K562 (cell line): ENCODE results near the gene PTH1R. TPM values are rescaled to one million over a fixed set of nuclear protein-coding genes. Genes with fewer than 3 reads are reported as not detected.
A peak's percentile ranks its signal among the peaks of the same experiment; 100 is the strongest.

Experiments used
- ATAC-seq: fragments of 200-7000 bp; cut with Tn5 transposase; 3 replicates; pipeline ENCODE4 v1.9.1; 2020; ENCODE audit warnings: moderate library complexity
- BruUV-seq: library from RNA; stranded (reverse); fragments of 400-500 nt; replicated peaks from 2 replicates; lab custom pipeline; 2021; lab: Mats Ljungman, UMichigan
- CTCF ChIA-PET: fragments of 300-600 bp; formaldehyde crosslinking; extraction: SDS; loops from one replicate; lab custom pipeline; 2021; ENCODE audit warnings: low intra/inter-chr PET ratio; lab: Yijun Ruan, JAX
- POLR2A ChIA-PET: fragments of 300-600, 350-650 bp; sonication (Branson Sonifier 250); formaldehyde crosslinking; extraction: SDS; loops from one replicate; lab custom pipeline; 2021; ENCODE audit warnings: antibody characterized with exemption, inconsistent platforms; lab: Yijun Ruan, JAX
- DNase-seq, 4 experiments: peaks; one replicate each; pipeline versions ENCODE4 v3.0.0 to v3.0.0-alpha.2; 2011 to 2018; ENCODE audit warnings: low spot score in 3 of 4, mixed read lengths in 3 of 4; ENCODE audit errors: extremely low read depth in 1 of 4
- FAIRE-seq: peaks from 2 replicates; lab custom pipeline; 2011; peaks lifted over from hg19 to GRCh38; lab: Jason Lieb, UNC
- H2AFZ ChIP-seq: 2 replicates; pipeline ENCODE4 v1.6.0; 2011; ENCODE audit warnings: low read depth, low read length, control low read depth, inconsistent platforms
- H3K27ac ChIP-seq: fragments of 200-600 bp; 3 replicates; pipeline ENCODE4 v1.8.0; 2011; ENCODE audit warnings: low read depth, mild to moderate bottlenecking, control low read depth, inconsistent platforms, low read length, moderate library complexity, mixed read lengths; ENCODE audit errors: extremely low read depth
- H3K27me3 ChIP-seq, 2 experiments: fragments of 300-600 bp in 1 of 2; 2 replicates in 1 of 2; 3 replicates in 1 of 2; pipeline versions ENCODE4 v1.6.0 to v1.8.0; 2011; ENCODE audit warnings: inconsistent platforms in 2 of 2, low read length in 2 of 2, mild to moderate bottlenecking in 1 of 2, mixed read lengths in 1 of 2, moderate library complexity in 1 of 2; ENCODE audit not compliant: control insufficient read depth in 2 of 2, insufficient read depth in 2 of 2
- H3K36me3 ChIP-seq: fragments of 300-600 bp; 3 replicates; pipeline ENCODE4 v1.8.0; 2011; ENCODE audit warnings: mild to moderate bottlenecking, low read length, inconsistent platforms; ENCODE audit not compliant: control insufficient read depth, insufficient read depth
- H3K4me1 ChIP-seq, 2 experiments: fragments of 200-600 bp in 1 of 2; replicated peaks in 1 of 2; 2 replicates in 1 of 2; 3 replicates in 1 of 2; pipeline versions ENCODE4 v1.5.1 to v1.8.0; 2011; ENCODE audit warnings: inconsistent platforms in 2 of 2, low read length in 2 of 2, mild to moderate bottlenecking in 1 of 2, mixed read lengths in 1 of 2, moderate library complexity in 1 of 2; ENCODE audit not compliant: control insufficient read depth in 2 of 2, insufficient read depth in 2 of 2
- H3K4me2 ChIP-seq: 2 replicates; pipeline ENCODE4 v1.6.1; 2011; ENCODE audit warnings: low read length, control low read depth, inconsistent platforms, mixed read lengths; ENCODE audit not compliant: insufficient read depth
- H3K4me3 ChIP-seq: fragments of 200-600 bp; sonication (generic), shearing (Covaris generic); 2 replicates; pipeline ENCODE4 v1.5.1; 2016; ENCODE audit warnings: control low read depth, inconsistent platforms
- H3K79me2 ChIP-seq: fragments of 200-600 bp; 3 replicates; pipeline ENCODE4 v1.8.0; 2011; ENCODE audit warnings: low read length, inconsistent platforms; ENCODE audit not compliant: control insufficient read depth, insufficient read depth
- H3K9ac ChIP-seq, 2 experiments: 2 replicates each; pipeline versions ENCODE4 v1.6.0 to v1.6.1; 2011; ENCODE audit warnings: low read depth in 2 of 2, low read length in 2 of 2, control low read depth in 1 of 2, inconsistent platforms in 1 of 2, mild to moderate bottlenecking in 1 of 2, mixed read lengths in 1 of 2; ENCODE audit not compliant: insufficient read depth in 1 of 2
- H3K9me1 ChIP-seq: one replicate; pipeline ENCODE4 v1.6.0; 2011; ENCODE audit warnings: inconsistent platforms, mild to moderate bottlenecking, low read length, moderate library complexity; ENCODE audit not compliant: control insufficient read depth, insufficient read depth
- H3K9me3 ChIP-seq: replicated peaks from 2 replicates; pipeline ENCODE4 v1.5.1; 2011; ENCODE audit warnings: low read depth, low read length, inconsistent platforms; ENCODE audit not compliant: control insufficient read depth, insufficient read depth
- H4K20me1 ChIP-seq: replicated peaks from 2 replicates; pipeline ENCODE4 v1.6.1; 2011; ENCODE audit warnings: low read length, inconsistent platforms, mixed read lengths; ENCODE audit not compliant: control insufficient read depth, insufficient read depth
- GTF2E2 ChIP-seq: fragments of 200-800 bp; sonication (Bioruptor generic); IDR thresholded peaks from 2 replicates; pipeline ENCODE4 v1.6.1; 2016; ENCODE audit warnings: missing genetic modification characterization, missing compliant biosample characterization
- NELFE ChIP-seq: IDR thresholded peaks from 2 replicates; pipeline ENCODE4 v1.6.1; 2011; ENCODE audit warnings: mild to moderate bottlenecking; ENCODE audit not compliant: insufficient read depth, insufficient read length
- PHF21A ChIP-seq: fragments of 450-650 bp; IDR thresholded peaks from 2 replicates; pipeline ENCODE4 v1.6.1; 2017; ENCODE audit warnings: low read depth, borderline replicate concordance
- SAP30 ChIP-seq: fragments of 200-600 bp; sonication (generic); IDR thresholded peaks from 2 replicates; pipeline ENCODE4 v1.6.1; 2012; ENCODE audit warnings: borderline replicate concordance, low read depth, mild to moderate bottlenecking, moderate library complexity, low read length, control low read depth, inconsistent platforms; ENCODE audit not compliant: insufficient read depth, poor library complexity, severe bottlenecking
- TEAD1 ChIP-seq, 2 experiments: fragments of 450-650 bp in 1 of 2; sonication (generic) in 1 of 2; formaldehyde crosslinking; IDR thresholded peaks; 2 replicates each; pipeline versions ENCODE4 v1.4.0 to v1.8.0; 2020 to 2022; ENCODE audit warnings: mild to moderate bottlenecking in 2 of 2, missing genetic modification reagents in 1 of 2
- ZBTB1 ChIP-seq: sonication (generic); formaldehyde crosslinking; IDR thresholded peaks from 2 replicates; pipeline ENCODE4 v1.8.1; 2023; ENCODE audit warnings: missing genetic modification reagents, low read depth, mild to moderate bottlenecking, borderline replicate concordance
- WGBS: fragments of 100-300 bp; shearing (Covaris generic); methylation state at CpG from one replicate; pipeline ENCODE4 v1.1.6; 2016; ENCODE audit warnings: low coverage, mixed read lengths; ENCODE audit not compliant: insufficient coverage; ENCODE audit errors: missing lambda C conversion rate; 5-methylcytosine and 5-hydroxymethylcytosine counted together
- in situ Hi-C: fragments of 300-500 bp; cut with MboI; formaldehyde crosslinking; loops from 4 replicates; pipeline ENCODE4 v1.15.0; 2018; ENCODE audit warnings: inconsistent platforms, mixed read lengths
- intact Hi-C: fragments of 100-400 bp; cut with micrococcal nuclease; formaldehyde crosslinking; loops from 2 replicates; pipeline ENCODE4 v1.14.2; 2022
- polyA plus RNA-seq, 8 experiments: library from polyadenylated mRNA; depleted of rRNA in 4 of 8; stranded (reverse) in 5 of 8; unstranded in 3 of 8; fragments of >200 nt; fragmentation: Nextera tagmentation in 2 of 8; fragmentation: Illumina TruSeq in 1 of 8; extraction: Ambion mirVana in 2 of 8; extraction: Trizol in 1 of 8; gene quantifications; 2 replicates each; pipeline versions ENCODE4 v1.2.1 to v1.2.3, GENCODE V29; 2011 to 2014; ENCODE audit warnings: inconsistent platforms in 1 of 8, missing spikeins in 1 of 8
- total RNA-seq, 7 experiments: library from RNA; depleted of rRNA in 6 of 7; stranded (reverse); fragments of >200 nt in 6 of 7; fragmentation: Illumina TruSeq in 2 of 7; extraction: Trizol in 2 of 7; gene quantifications; 2 replicates each; pipeline versions ENCODE4 v1.2.1 to v1.2.3, GENCODE V29; 2011 to 2021; ENCODE audit warnings: low replicate concordance in 1 of 7
- TF ChIP-seq, protein P1 (sequence below), 2 experiments: IDR thresholded peaks; 2 replicates each; pipeline ENCODE4 v1.6.1; 2012; ENCODE audit warnings: improper control_type of control experiment in 2 of 2, low read depth in 2 of 2, low read length in 2 of 2, borderline replicate concordance in 1 of 2
- TF ChIP-seq, protein P2 (sequence below): fragments of 250-450 bp; sonication (Bioruptor Pico); IDR thresholded peaks from 2 replicates; pipeline ENCODE4 v1.5.0; 2021; ENCODE audit warnings: mild to moderate bottlenecking, borderline replicate concordance
- TF ChIP-seq, protein P3 (sequence below): sonication (generic); formaldehyde crosslinking; IDR thresholded peaks from 2 replicates; pipeline ENCODE4 v1.8.0; 2023; ENCODE audit warnings: missing genetic modification reagents, mild to moderate bottlenecking, borderline replicate concordance

Gene PTH1R
- total and polyA plus RNA-seq, 9 of the 15 experiments (the other 6 are each of a cell fraction or from before 2014, with no cell fraction given) = not detected

DNA sequence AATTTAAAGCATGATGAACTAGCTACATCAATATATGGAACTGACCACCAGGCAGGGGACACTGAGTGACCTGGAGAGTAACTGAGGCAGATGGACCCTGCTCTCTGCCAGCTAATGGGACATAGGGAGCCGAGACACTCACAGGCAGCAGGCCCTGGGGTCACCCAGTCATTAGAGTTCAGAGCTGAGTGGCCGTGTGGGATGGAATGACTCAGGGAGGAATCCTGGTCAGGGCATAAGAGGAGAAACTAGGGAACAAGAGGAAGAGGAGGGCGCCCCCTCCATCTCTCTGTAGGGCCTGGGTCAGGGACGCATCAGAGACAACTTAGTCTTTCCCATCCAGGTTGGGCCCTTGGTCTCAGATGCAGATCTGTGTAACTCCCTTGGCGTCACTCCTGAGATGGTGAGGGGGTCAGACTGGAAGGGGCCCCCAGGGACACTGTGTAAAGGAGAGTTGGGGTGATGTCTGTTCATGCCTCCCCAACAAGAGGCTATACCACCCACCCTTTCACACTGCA lies 59.3 kb downstream of the PTH1R start:
- 84% methylated on average over 4 of the region's 5 CpGs for WGBS
- POLR2A ChIA-PET = interaction anchor here (1.0 to 1.9 kb wide), 6 partner anchors 10 to 57 kb away, joined by 3 to 14 read pairs (median 4); partner anchors contain the start of gene NBEAL2
- no TSS peak for BruUV-seq
- Histone ChIP-seq H3K27me3 (no peaks in the 10 kb centered on the region), H3K4me1 (peaks cover 35 to 37% of the 10 kb centered on the region in 2 experiments), H3K79me2 (peaks cover 93% of the 10 kb centered on the region), H3K27ac (peak overlapping the region; percentile 20; the same call in 1 of the 3 replicates), H3K9me1 (peaks cover 12% of the 10 kb centered on the region), H2AFZ (no peak overlapping the region), H3K4me3 (no peak overlapping the region), H4K20me1 (peaks cover 49% of the 10 kb centered on the region), H3K9me3 (no peaks in the 10 kb centered on the region), H3K36me3 (peaks cover 79% of the 10 kb centered on the region), H3K9ac (peak overlapping the region in 1 of 2 experiments; percentile 45; a peak in 2 of 4 replicates), H3K4me2 (no peak overlapping the region)
- CTCF ChIA-PET = no interaction called here
- ATAC-seq = no peak
- no peak for FAIRE-seq
- intact Hi-C loops = no loop called here
- no peak for DNase-seq
- in situ Hi-C loops = no loop called here
- TF ChIP-seq PHF21A (no peak), SAP30 (no peak), ZBTB1 (CRISPR knock-in tag) (no peak), TEAD1 (CRISPR knock-in tag; IDR thresholded peaks at IDR 0.05) (no peak), GTF2E2 (no peak), NELFE (no peak)
- TF ChIP-seq, protein P1, sequence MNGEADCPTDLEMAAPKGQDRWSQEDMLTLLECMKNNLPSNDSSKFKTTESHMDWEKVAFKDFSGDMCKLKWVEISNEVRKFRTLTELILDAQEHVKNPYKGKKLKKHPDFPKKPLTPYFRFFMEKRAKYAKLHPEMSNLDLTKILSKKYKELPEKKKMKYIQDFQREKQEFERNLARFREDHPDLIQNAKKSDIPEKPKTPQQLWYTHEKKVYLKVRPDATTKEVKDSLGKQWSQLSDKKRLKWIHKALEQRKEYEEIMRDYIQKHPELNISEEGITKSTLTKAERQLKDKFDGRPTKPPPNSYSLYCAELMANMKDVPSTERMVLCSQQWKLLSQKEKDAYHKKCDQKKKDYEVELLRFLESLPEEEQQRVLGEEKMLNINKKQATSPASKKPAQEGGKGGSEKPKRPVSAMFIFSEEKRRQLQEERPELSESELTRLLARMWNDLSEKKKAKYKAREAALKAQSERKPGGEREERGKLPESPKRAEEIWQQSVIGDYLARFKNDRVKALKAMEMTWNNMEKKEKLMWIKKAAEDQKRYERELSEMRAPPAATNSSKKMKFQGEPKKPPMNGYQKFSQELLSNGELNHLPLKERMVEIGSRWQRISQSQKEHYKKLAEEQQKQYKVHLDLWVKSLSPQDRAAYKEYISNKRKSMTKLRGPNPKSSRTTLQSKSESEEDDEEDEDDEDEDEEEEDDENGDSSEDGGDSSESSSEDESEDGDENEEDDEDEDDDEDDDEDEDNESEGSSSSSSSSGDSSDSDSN (IDR thresholded peaks at IDR 0.05; ENCODE audit: borderline replicate concordance in 1 of 2, low read depth in 2 of 2, low read length in 2 of 2) = no peak
- TF ChIP-seq, protein P2, sequence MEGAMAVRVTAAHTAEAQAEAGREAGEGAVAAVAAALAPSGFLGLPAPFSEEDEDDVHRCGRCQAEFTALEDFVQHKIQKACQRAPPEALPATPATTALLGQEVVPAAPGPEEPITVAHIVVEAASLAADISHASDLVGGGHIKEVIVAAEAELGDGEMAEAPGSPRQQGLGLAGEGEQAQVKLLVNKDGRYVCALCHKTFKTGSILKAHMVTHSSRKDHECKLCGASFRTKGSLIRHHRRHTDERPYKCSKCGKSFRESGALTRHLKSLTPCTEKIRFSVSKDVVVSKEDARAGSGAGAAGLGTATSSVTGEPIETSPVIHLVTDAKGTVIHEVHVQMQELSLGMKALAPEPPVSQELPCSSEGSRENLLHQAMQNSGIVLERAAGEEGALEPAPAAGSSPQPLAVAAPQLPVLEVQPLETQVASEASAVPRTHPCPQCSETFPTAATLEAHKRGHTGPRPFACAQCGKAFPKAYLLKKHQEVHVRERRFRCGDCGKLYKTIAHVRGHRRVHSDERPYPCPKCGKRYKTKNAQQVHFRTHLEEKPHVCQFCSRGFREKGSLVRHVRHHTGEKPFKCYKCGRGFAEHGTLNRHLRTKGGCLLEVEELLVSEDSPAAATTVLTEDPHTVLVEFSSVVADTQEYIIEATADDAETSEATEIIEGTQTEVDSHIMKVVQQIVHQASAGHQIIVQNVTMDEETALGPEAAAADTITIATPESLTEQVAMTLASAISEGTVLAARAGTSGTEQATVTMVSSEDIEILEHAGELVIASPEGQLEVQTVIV (CRISPR knock-in tag) = no peak
- TF ChIP-seq, protein P3, sequence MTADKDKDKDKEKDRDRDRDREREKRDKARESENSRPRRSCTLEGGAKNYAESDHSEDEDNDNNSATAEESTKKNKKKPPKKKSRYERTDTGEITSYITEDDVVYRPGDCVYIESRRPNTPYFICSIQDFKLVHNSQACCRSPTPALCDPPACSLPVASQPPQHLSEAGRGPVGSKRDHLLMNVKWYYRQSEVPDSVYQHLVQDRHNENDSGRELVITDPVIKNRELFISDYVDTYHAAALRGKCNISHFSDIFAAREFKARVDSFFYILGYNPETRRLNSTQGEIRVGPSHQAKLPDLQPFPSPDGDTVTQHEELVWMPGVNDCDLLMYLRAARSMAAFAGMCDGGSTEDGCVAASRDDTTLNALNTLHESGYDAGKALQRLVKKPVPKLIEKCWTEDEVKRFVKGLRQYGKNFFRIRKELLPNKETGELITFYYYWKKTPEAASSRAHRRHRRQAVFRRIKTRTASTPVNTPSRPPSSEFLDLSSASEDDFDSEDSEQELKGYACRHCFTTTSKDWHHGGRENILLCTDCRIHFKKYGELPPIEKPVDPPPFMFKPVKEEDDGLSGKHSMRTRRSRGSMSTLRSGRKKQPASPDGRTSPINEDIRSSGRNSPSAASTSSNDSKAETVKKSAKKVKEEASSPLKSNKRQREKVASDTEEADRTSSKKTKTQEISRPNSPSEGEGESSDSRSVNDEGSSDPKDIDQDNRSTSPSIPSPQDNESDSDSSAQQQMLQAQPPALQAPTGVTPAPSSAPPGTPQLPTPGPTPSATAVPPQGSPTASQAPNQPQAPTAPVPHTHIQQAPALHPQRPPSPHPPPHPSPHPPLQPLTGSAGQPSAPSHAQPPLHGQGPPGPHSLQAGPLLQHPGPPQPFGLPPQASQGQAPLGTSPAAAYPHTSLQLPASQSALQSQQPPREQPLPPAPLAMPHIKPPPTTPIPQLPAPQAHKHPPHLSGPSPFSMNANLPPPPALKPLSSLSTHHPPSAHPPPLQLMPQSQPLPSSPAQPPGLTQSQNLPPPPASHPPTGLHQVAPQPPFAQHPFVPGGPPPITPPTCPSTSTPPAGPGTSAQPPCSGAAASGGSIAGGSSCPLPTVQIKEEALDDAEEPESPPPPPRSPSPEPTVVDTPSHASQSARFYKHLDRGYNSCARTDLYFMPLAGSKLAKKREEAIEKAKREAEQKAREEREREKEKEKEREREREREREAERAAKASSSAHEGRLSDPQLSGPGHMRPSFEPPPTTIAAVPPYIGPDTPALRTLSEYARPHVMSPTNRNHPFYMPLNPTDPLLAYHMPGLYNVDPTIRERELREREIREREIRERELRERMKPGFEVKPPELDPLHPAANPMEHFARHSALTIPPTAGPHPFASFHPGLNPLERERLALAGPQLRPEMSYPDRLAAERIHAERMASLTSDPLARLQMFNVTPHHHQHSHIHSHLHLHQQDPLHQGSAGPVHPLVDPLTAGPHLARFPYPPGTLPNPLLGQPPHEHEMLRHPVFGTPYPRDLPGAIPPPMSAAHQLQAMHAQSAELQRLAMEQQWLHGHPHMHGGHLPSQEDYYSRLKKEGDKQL (CRISPR knock-in tag) = no peak
